Measurements from ENCODE around the gene SLAMF9.

GRCh38 chr1:159922511-159923202 lies 31.4 kb downstream of the SLAMF9 start:
- TF ChIP-seq CTCF (IDR thresholded peaks at IDR 0.05) (no peak), POLR2A (IDR thresholded peaks at IDR 0.05) (no peak)

All from thyroid gland (tissue), 4 donors.